Measurements from ENCODE around the gene TCF3.
A peak's percentile ranks its signal among the peaks of the same experiment; 100 is the strongest.

The TCF3 gene

DNA sequence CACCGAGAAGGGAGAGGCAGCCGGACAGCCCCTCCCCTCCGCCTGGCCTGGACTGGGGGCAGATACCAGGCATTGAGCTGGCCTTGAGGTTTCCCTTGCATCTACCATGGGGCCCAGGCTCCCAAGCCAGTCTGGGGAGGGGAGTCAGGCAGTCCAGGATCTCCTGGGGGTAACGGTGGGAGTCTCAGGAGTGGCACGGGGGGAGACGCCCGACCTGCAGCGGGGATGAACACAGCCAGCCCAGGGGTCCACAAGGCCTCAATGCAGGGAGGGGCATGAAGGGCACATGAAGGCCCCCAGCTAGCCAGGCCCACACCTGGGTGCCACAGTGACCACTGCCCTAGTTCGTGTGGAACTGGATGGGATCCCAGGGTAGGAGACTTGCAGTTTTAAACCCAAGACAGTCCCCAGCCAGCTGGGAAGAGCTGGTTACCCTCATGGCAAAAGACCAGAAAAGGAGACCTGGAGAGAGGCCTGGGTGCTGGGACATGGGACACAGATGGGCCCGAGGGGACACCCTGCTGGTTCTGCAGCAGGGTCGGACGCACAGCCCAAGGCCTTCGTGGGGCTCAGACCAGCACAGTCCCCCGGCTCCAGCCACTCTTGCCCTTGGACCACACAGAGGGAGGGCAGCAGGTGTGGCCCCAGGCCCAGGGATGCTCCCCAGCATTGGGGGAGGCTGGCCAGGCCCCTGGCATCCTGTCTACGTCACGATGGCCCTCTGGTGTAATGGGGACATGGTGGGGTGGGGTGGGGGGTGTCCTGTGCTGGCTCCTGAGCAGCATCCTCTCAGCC lies 42.5 kb downstream of the TCF3 start:
- no peak for DNase-seq (ENCODE audit: low read depth)

DNA sequence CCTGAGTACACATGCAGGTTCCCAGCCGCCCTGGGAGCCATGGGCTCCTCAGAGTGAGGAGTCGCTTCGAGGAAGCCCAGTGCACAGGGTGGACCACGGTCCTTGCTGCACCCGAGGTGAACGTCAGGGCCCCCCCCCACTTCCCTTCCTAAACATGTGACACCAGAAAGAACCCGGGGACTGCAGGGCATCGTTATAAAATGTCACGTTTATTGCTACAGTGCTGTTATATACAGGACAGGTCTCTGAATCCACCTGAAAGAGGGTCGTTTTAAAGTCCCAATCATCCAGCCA lies 43.4 kb downstream of the TCF3 start:
- DNase-seq (ENCODE audit: low read depth) = no peak

DNA sequence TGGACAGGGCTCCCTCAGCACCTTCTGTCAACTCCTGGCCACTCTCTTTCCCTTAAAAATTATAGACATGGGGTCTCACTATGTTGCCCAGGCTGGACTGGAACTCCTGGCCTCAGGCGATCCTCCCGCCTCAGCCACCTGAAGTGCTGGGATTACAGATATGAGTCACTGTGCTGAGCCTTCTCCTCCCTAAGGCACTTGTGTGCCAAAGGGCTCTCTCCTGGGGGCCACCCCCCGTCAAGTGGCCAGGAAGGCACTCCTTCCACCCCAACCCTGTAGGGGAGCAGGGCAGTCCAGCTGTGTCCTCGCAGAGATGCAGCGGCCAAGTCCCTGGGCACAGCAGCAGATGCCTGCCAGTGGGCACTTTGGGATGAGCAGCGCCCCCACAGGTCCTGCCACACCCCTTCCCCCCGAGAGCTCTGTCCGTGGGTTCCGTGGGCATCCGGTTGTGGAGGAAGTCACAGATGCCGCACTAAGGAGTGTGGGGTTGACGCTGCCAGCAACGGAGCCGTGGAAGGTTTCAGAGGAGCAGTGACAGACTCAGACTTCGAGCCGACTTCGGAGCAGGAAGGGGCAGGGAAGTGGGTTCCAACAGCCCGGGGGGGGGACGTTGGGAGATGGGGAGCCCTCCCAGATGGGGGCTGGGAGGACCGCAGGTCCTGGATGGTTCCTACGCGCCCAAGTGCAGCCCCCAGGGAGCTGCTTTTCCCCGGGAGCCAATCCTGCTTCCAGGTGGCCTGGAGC lies 43.9 kb downstream of the TCF3 start:
- no peak for DNase-seq (ENCODE audit: low read depth)

DNA sequence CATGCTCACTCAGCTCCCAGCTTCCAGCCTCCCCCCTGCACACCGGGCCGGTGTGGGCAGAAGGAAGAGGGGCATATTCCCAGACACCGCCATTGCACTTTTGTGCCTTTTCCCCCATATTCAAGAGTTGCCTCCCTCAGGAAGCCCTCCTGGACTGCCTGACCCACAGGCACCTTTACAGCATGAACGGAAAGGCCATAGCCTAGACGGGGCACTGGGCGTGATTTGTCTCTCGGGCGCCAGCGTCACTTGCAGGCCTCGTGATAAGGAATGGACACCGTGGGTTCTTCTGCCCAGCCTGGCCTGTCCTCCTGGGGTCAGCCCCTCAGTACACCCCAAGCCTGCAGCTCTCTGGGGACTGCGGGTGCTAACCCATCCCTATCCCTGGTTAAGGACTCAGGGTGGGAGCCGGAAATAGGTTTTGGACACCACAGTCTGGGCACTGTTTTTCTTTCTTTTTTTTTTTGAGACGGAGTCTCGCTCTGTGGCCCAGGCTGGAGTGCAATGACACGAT lies 46.2 kb downstream of the TCF3 start:
- no peak for DNase-seq (ENCODE audit: low read depth)

DNA sequence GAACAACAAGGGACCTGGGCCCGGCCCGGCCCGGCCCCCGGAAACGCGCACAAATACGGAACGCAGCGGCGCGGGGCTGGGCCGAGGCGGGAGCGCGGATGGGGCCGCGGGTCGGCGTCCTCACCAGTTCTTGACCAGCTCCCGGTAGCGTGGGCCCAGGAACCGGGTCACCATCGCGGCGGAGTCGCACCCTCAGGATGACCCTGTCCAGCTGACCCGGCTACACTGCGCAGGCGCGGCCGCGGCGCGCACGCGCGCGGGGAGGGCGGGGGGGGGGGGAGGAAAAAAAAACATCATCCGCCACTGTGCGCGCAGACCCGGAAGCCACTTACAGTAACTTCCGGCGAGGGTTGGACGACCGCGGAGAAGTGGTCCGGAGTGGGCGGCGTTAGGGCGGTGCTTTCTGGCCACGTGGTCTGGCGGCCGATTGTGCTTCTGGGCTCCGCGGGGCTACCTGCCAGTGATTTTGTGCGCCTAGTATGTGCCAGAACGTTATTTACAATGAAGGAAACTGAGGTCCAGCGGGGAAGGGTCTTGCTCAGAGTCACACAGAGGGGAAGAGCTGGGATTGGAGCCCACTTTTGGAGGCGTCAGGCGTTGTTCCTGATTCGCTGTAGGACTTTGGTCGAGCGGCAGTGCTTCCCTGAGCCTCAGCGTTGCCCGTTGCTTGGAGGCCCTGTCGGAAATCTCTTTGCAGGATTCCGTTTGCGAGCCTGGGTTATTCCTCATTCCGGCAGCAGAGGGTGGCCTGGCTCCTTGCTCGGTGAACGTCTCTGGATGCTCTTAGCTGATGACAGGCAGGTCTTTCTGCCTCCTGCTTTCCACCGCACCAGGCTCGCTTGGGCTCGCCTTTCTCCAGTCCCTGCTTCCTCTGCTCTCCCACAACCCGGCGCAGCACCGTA lies 46.9 kb downstream of the TCF3 start, which contains the start of gene UQCR11:
Gene UQCR11, minus strand, starts transcription at position 227 of the 902 bp plus-strand sequence. Its CDS starts 53 bp downstream, at position 174.
- peak; percentile 90 for DNase-seq (ENCODE audit: low read depth)

DNA sequence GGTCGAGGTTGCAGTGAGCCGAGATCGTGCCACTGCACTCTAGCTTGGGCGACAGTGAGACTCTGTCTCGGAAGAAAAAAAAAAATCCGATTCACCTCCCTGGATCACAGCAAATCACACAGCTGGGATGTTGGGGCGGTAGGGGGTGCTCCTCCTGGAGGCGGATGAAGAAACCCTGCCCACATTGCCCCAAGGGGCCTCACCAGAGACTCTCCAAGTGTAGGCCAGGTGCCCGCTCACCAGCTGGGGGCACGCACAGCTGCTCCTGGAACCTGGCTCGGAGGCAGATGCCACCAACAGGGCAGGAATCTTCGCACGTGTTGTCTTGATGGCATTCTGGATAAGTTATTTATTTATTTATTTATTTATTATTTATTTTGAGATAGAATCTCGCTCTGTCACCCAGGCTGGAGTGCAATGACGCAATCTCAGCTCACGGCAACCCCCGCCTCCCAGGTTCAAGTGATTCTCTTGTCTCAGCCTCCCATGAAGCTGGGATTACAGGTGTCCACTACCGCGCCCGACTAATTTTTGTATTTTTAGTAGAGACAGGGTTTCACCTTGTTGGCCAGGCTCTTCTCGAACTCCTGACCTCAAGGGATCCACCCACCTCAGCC lies 50.2 kb downstream of the TCF3 start:
- no peak for DNase-seq (ENCODE audit: low read depth)

DNA sequence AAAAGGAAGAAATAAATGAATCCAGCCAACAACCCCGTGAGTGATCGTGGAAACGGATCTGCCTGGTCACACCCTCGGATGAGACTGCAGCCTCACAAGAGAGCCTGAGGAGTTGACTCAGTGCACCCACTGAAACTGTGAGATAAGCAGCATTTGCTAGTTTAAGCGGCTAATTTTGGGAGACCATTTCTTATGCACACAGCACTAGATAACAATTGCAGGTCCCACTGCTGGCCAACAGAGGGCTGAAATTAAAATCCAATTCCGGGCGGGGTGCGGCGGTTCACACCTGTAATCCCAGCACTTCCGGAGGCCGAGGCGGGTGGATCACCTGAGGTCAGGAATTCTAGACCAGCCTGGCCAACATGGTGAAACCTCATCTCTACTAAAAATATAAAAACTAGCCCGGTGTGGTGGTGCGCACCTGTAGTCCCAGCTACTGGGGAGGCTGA lies 50.8 kb downstream of the TCF3 start:
- no peak for DNase-seq (ENCODE audit: low read depth)

DNA sequence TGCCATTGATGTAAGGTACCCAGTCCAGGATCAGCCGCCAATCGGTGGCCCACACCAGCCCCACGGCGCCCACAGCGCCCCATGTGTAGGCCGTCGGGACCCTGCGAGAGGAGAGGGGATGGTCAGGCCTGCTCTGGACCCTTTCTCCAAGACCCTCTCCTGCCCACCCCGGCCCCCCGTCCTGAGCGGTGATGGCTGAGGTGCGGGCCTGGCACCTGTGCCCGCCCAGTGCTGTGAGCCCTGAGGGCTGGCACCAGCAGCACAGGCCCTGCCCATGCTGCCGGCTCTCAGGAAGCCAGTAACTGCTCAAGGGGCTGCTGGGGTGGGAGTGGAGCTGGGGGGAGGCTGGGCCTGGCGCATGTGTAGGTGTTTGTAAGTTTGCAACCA lies 53.0 kb downstream of the TCF3 start:
- DNase-seq (ENCODE audit: low read depth) = no peak

DNA sequence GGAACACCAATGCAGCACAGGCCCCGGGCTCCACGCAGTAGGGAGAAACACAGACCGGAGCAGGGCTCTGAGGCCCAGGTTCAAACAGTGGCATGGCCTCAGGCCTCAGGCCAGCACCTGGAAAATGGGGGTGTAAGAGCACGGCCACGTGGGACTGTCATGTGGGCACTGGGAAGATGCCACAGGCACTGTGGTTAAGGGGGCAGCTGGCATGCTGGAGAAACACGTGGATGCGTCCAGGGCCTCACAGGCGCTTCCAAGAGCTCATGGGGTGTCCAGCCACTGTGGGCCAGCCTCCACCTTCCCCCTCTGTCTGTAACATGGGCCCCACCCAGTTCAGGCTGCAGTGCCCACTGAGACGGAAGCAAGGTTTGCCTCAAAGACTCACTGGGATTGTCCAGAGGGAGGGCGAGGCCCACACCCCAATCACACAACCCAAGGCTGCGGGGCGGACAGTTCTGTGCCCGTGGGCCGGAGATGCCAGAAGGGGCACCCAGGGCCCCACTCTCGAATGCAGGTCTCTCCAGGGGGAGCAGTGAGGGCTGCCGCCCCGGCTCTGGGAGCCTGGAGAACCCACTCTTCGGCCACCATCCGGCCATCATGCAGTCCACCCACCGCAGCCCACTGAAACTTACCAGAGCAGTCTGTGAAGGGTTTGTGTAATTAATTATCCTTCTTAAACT lies 53.5 kb downstream of the TCF3 start:
- no peak for DNase-seq (ENCODE audit: low read depth)

DNA sequence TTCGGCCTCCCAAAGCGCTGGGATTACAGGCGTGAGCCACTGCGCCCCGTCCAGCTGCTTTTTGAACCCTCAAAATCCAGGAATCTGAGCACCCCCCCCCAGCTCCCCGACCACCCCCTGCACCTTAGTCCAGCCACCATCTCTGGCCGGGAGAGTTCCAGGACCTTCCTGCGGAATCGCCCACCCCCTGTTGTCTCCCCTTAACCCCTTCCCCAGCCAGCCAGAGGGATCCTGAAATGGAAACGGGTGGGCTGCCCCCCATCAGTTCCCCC lies 59.0 kb downstream of the TCF3 start:
- DNase-seq (ENCODE audit: low read depth) = no peak

DNA sequence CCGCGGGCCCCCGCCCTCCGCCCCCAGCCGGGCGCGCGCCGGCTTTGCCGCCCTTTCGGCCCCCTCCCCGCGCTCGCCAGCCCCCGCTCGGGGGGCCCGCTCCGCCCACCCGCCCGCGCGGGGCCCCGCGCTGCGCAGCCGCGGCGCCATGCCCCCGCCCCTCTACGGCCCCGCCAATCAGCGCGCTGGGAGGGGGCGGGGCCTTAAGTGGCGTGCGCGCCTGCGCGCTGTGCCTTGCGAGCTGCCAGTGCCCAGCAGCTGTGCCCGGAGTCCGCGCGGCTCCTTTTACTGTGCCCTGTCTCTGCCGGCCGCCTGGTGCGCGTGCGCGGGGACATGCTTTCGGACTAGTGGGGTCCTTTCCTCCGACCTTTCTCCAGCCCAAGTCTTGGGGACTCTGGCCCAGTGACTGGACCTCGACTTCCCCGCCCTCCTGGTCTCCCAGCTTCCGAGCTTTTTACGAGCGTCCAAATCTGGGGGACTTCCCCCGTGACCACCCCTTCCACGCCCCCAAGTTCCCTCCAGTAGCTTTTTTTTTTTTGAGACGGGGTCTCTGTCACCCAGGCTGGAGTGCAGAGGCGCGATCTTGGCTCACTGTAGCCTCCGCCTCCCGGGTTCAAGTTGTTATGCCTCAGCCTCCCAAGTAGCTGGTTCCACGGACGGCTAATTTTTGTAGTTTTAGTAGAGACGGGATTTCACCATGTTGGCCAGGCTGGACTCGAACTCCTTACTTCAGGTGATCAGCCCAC lies 59.5 kb downstream of the TCF3 start, which contains the start of gene MBD3:
Gene MBD3, minus strand, starts transcription at position 111 of the 746 bp plus-strand sequence. CDS start 234 bp downstream, outside the sequence.
- peak; percentile 65 for DNase-seq (ENCODE audit: low read depth)

DNA sequence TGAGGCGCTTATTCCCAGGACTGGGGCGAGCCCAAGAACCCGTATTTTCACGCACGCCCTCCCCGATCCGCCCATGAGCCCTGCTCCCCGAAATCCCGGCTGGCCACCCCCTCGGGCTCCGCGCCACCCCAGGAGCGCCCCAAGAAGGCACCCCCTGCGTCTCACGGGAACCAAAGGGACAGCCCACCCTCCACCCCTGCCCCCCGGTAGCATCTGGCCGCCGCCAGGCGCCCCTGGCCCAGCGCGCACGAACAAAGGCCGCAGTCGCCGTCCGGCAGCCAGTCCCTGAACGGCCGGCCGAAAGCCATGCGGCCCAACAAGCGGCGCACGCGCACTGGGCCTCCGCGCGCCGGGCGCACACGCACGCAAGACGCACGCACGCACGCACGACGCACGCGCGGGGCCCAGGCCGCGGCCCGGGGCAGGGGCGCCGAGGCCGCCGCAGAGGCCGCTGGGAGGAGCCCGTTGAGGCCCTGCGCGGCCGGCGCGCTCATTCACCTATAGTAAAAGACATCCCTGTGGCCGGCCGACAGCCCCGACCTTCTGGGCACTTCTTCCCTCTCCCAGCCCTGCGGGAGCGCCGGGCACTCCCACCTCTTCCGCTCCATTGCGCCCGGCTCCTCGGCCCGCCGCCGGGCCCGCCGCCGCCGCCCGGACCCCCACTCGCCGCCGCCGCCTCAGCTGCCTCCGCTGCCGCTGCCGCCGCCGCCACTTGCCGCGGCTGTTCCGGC lies 60.2 kb downstream of the TCF3 start:
- DNase-seq (ENCODE audit: low read depth) = peak; percentile 64

DNA sequence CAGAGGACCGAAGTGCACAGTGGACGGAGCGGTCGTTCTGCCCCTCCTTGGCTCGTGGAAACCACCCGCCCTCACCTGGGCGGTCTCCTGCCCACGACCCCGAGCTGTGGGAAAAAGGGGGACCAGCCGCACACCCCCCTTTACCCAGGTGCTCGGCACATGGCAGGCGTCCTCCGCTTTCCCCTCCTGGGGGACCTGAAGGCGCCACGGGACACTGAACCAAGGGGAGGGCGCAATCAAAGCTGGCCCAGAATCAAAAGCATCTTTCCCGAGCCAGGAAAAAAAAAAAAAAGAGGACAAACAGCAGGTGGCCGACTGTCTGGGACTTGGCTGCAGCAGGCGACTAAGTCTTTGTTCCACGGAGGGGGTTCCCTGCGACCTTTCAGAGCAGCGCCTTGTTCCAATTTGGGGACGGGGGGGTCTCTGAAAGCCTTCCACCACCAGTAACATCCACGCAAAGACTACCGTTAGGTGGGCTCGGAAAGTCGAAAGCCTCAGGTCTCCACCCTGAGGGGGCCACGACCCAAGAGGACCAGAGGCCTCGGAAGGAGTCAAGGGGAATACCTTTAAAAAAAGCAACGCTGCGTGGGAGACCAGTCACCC lies 60.9 kb downstream of the TCF3 start:
- DNase-seq (ENCODE audit: low read depth) = no peak

DNA sequence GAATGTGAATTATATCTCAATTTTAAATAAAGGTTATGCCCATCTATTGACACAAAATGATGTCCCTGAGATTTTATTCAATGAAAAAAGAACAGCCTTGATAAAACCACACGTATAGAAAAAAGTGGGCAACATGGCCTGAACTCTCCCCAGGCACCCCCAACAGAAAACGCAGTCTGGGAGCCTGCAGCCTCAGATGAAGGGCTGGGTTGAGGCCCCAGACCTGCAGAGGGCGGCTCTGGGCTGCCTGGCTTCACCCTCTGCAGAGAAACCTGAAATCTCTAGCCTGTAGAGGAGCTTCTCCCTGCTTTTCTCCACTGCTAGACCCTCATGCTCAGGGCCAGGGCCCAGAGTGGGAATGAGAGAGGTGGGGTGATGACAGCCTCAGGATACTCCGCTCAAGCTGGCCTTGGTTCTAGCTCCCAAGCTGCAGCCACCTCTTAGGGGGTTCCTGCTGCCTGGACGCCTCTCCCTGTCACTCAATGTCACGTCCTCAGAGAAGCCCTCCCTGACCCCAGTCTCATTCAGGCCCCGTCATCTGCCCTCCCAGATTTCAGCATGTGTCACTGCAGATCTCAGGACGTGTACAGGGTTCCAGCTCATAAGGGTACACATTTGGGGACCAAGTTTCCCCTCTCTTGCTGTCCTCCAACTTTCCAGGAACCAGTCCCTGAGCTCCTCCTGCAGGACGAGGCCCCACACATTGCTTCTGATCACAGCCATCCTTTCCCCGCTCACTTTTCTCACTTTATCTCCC lies 61.6 kb downstream of the TCF3 start:
- no peak for DNase-seq (ENCODE audit: low read depth)

DNA sequence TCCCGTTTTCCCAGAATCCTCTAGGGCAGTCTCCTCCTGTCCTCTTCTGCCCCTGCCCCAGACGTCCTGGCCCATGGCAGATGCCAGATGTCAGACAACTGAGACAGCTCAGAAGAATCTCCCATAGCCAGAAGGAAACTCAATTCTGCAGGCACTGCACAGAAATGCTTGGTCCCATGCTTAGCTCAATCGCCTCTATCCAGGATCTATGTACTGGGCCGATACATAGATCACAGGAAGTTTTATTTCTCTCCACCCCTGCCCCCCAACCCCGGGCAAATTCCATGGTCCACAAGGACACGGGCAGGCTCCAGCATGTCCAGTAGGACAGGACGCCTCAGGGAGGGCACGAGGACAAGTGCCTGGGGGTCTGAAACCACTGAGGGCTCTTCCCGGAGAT lies 64.5 kb downstream of the TCF3 start:
- no peak for DNase-seq (ENCODE audit: low read depth)

DNA sequence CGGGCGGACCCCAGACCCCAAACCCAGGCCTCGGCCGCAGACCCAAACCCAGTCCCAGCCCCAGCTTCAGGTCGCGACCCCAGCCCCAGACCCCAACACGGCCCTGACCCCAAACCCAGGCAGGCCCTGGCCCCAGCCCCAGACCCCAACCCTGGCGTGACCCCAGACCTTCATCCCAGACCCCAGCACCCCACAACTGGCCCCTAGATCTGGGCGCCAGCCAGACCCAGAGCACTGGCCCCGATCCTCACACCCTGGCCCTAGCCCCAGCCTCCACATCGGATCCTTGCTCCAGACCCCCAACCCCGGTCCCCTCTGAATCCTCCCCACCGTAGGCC lies 67.2 kb downstream of the TCF3 start:
- no peak for DNase-seq (ENCODE audit: low read depth)

DNA sequence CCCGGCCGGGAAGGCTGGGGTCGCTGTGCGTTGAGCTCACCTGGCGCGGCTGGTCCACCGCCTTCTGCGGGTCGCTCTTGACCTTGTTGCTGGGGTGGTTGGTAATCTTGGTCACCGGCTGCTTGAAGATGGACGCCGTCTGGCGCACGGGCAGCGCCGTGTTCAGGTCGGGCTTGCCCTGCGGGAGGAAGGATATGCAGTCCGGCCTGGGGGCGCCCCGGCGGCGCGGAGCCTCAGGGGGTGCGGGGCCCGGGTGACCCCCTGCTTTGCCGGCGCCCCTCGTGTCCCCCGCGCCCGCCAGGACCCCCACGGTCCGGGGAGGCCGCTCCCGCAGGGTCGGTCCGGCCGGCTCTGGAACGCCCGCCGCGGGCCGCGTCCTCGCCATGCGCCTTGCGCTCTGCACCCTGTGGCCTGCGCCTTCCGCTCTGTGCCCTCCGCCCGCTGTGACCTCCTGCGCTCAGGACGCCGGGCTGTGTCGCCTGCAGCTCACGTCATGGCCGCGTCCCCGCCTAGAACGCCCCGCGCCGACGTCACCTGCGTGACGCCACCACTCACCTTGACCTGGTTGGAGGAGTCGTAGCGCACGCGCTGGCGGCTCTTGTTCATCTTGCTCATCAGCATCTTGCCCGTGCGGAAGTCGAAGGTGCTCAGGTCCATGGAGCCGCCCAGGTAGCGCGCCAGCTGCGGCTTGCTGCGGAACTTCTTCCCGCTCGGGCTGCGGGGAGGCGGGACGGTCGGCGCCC lies 67.7 kb downstream of the TCF3 start:
- DNase-seq (ENCODE audit: low read depth) = no peak

DNA sequence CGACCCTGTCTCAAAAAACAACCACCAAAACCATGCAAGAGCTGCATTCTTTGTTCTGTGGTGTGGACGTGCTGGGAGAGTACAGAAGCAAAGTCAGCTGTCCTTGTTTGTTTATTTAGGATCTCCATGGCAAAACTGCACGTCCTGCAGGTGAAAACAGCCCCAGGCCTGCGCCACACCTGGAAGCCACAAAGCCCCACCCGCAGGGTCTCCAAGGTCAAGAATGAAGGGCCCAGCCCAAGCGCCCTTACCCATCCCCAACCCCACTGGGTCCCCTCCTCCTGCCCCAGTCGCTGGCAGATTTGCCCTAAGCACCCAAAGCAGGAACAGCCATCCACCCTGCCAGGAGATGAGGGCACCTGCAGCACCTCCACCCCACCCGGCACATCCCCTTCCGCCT lies 70.2 kb downstream of the TCF3 start:
- no peak for DNase-seq (ENCODE audit: low read depth)
